CD4-positive, alpha-beta memory T cell (primary cell): ENCODE data around the gene GPR65. TPM values are rescaled to one million over a fixed set of nuclear protein-coding genes. Genes with fewer than 3 reads are reported as not detected.
"Not testable (repeated sequence)": the region's sequence is repeated elsewhere in the genome, so short reads cannot be mapped to it uniquely, and the experiment has no call there.

Experiments used
- CTCF ChIA-PET: fragments of 350-600 bp; sonication (Branson Sonifier 250); formaldehyde crosslinking; loops from one replicate; lab custom pipeline; 2021; ENCODE audit warnings: inconsistent platforms; ENCODE audit not compliant: partially characterized antibody; lab: Charles Lee
- POLR2A ChIA-PET: fragments of 350-600 bp; sonication (Branson Sonifier 250); formaldehyde crosslinking; loops from one replicate; lab custom pipeline; 2021; ENCODE audit not compliant: partially characterized antibody; lab: Charles Lee
- DNase-seq, 5 donors: peaks; one replicate each; pipeline versions ENCODE4 v3.0.0 to v3.0.0-alpha.2; 2020 to 2022; ENCODE audit warnings: mixed read lengths in 1 of 5
- H3K27ac ChIP-seq: one replicate; pipeline ENCODE4 v1.7.0; 2013; ENCODE audit warnings: low read depth, low read length
- H3K27me3 ChIP-seq: 2 replicates; pipeline ENCODE4 v1.7.0; 2013; ENCODE audit warnings: mild to moderate bottlenecking, low read length, moderate library complexity; ENCODE audit not compliant: insufficient read depth
- H3K36me3 ChIP-seq: 2 replicates; pipeline ENCODE4 v1.7.0; 2013; ENCODE audit warnings: mild to moderate bottlenecking, low read length, moderate library complexity; ENCODE audit not compliant: insufficient read depth
- H3K4me1 ChIP-seq: 2 replicates; pipeline ENCODE4 v1.7.0; 2013; ENCODE audit warnings: mild to moderate bottlenecking, low read length, moderate library complexity; ENCODE audit not compliant: insufficient read depth
- H3K4me3 ChIP-seq, 2 donors: one replicate each; pipeline ENCODE4 v1.7.0; 2013; ENCODE audit warnings: low read length in 2 of 2, mild to moderate bottlenecking in 1 of 2
- H3K9me3 ChIP-seq, 2 donors: one replicate each; pipeline ENCODE4 v1.7.0; 2013; ENCODE audit warnings: low read length in 2 of 2, control low read depth in 1 of 2; ENCODE audit not compliant: control insufficient read depth in 1 of 2
- H3K27ac Mint-ChIP-seq, 7 donors: one replicate each; pipeline ENCODE4 v1.8.0; 2020 to 2021; ENCODE audit warnings: mixed read lengths in 7 of 7, mild to moderate bottlenecking in 6 of 7, inconsistent platforms in 3 of 7, moderate library complexity in 3 of 7
- H3K27me3 Mint-ChIP-seq, 2 donors: one replicate each; pipeline ENCODE4 v1.8.0; 2020 to 2021; ENCODE audit warnings: mixed read lengths in 2 of 2
- H3K36me3 Mint-ChIP-seq, 2 donors: one replicate each; pipeline ENCODE4 v1.8.0; 2020 to 2021; ENCODE audit warnings: mixed read lengths in 2 of 2, inconsistent platforms in 1 of 2, mild to moderate bottlenecking in 1 of 2
- H3K4me1 Mint-ChIP-seq, 4 donors: one replicate each; pipeline ENCODE4 v1.8.0; 2020 to 2021; ENCODE audit warnings: mixed read lengths in 4 of 4, mild to moderate bottlenecking in 1 of 4
- H3K4me3 Mint-ChIP-seq, 8 donors: one replicate each; pipeline ENCODE4 v1.8.0; 2020 to 2021; ENCODE audit warnings: mixed read lengths in 8 of 8, mild to moderate bottlenecking in 7 of 8, moderate library complexity in 6 of 8, inconsistent platforms in 3 of 8
- H3K9me3 Mint-ChIP-seq, 8 donors: one replicate each; pipeline ENCODE4 v1.8.0; 2020 to 2021; ENCODE audit warnings: mixed read lengths in 8 of 8, mild to moderate bottlenecking in 5 of 8, inconsistent platforms in 3 of 8, moderate library complexity in 1 of 8
- intact Hi-C: fragments of 100-400 bp; cut with micrococcal nuclease; formaldehyde crosslinking; loops from one replicate; pipeline ENCODE4 v1.15.1; 2023
- polyA plus RNA-seq, 2 donors: library from polyadenylated mRNA; unstranded; fragments of 300-500 nt; fragmentation: Illumina TruSeq; gene quantifications; one replicate each; pipeline ENCODE4 v1.2.3, GENCODE V29; 2021
- total RNA-seq, 2 experiments: library from RNA; stranded (reverse); gene quantifications; one replicate each; pipeline ENCODE4 v1.2.3, GENCODE V29; 2021

GPR65 gene
- total and polyA plus RNA-seq, 4 experiments from 2014 or later: 14.2 to 35.0 (median 20.8) TPM

GRCh38 chr14:88017535-88017934 lies 12.6 kb downstream of the GPR65 start:
- H3K4me3 Mint-ChIP-seq: peak overlapping the region in 1 of 8 donors; percentile 9
- H3K27me3 ChIP-seq: no peaks in the 10 kb centered on the region
- H3K9me3 Mint-ChIP-seq: peaks cover 0 to 4% (median 0%) of the 10 kb centered on the region in 8 donors
- H3K27me3 Mint-ChIP-seq: no peaks in the 10 kb centered on the region
- peak overlapping the region in 4 of 7 donors; percentile 12 to 78 (median 64) for H3K27ac Mint-ChIP-seq
- peaks cover 30 to 38% of the 10 kb centered on the region in 2 donors for H3K36me3 Mint-ChIP-seq
- H3K9me3 ChIP-seq: no peaks in the 10 kb centered on the region
- ChIA-PET CTCF (interaction anchor here (1.1 to 7.4 kb wide), 4 partner anchors 9 to 152 kb away, joined by 4 to 52 read pairs (median 13); no protein-coding TSS in a partner anchor), POLR2A (interaction anchor here (1.2 to 1.8 kb wide), 5 partner anchors 9 to 66 kb away, joined by 3 to 8 read pairs (median 4); no protein-coding TSS in a partner anchor)
- no peaks in the 10 kb centered on the region for H3K36me3 ChIP-seq
- DNase-seq: no peak
- peaks cover 38% of the 10 kb centered on the region for H3K4me1 ChIP-seq
- H3K4me1 Mint-ChIP-seq: peaks cover 31 to 66% (median 49%) of the 10 kb centered on the region in 4 donors
- intact Hi-C loops: no loop called here
- H3K4me3 ChIP-seq: no peak overlapping the region
- H3K27ac ChIP-seq: no peak overlapping the region

- POLR2A ChIA-PET: no interaction called here
- Mint-ChIP-seq H3K4me3 (peak overlapping the region in 7 of 8 donors; percentile 25 to 74 (median 50)), H3K27ac (peak overlapping the region; percentile 47 to 91 (median 84)), H3K36me3 (peaks cover 2 to 5% of the 10 kb centered on the region in 2 donors), H3K27me3 (no peaks in the 10 kb centered on the region), H3K4me1 (peaks cover 55 to 84% (median 73%) of the 10 kb centered on the region in 4 donors), H3K9me3 (peaks cover 0 to 4% (median 0%) of the 10 kb centered on the region in 8 donors)
- Histone ChIP-seq H3K4me3 (no peak overlapping the region), H3K4me1 (peaks cover 70% of the 10 kb centered on the region), H3K27ac (no peak overlapping the region), H3K36me3 (no peaks in the 10 kb centered on the region), H3K27me3 (no peaks in the 10 kb centered on the region), H3K9me3 (no peaks in the 10 kb centered on the region)
- CTCF ChIA-PET: no interaction called here
- intact Hi-C loops: loop anchor here (1.0 to 2.0 kb wide), 2 partner anchors 17 to 31 kb away; partner anchors contain the start of gene GALC
- peak in 4 of 5 donors; percentile 20 to 39 (median 34) for DNase-seq
Observed at GRCh38 chr14:88023658-88024187, 18.8 kb downstream of the GPR65 start.

- CTCF ChIA-PET, H3K27me3 ChIP-seq, H3K9me3 Mint-ChIP-seq, H3K36me3 Mint-ChIP-seq, H3K4me3 ChIP-seq, H3K27me3 Mint-ChIP-seq, H3K36me3 ChIP-seq, H3K27ac ChIP-seq, DNase-seq, H3K9me3 ChIP-seq, intact Hi-C loops, POLR2A ChIA-PET: not testable (repeated sequence)
- Mint-ChIP-seq H3K27ac (peak overlapping the region in 6 of 7 donors; percentile 47 to 91 (median 81)), H3K4me1 (peaks cover 56 to 87% (median 74%) of the 10 kb centered on the region in 4 donors), H3K4me3 (peak overlapping the region in 3 of 8 donors; percentile 19 to 64 (median 50))
- peaks cover 73% of the 10 kb centered on the region for H3K4me1 ChIP-seq
Observed at GRCh38 chr14:88024252-88025086, 19.5 kb downstream of the GPR65 start.

GRCh38 chr14:88025313-88025712 lies 20.4 kb downstream of the GPR65 start:
- no peaks in the 10 kb centered on the region for H3K36me3 ChIP-seq
- H3K4me3 ChIP-seq: no peak overlapping the region
- H3K4me1 ChIP-seq: peaks cover 73% of the 10 kb centered on the region
- intact Hi-C loops: no loop called here
- Mint-ChIP-seq H3K9me3 (peaks cover 0 to 5% (median 0%) of the 10 kb centered on the region in 8 donors), H3K36me3 (peaks cover 0 to 8% of the 10 kb centered on the region in 2 donors), H3K4me1 (peaks cover 58 to 87% (median 74%) of the 10 kb centered on the region in 4 donors), H3K4me3 (peak overlapping the region in 2 of 8 donors; percentile 46 to 51), H3K27me3 (no peaks in the 10 kb centered on the region), H3K27ac (peak overlapping the region in 5 of 7 donors; percentile 5 to 84 (median 66))
- no peaks in the 10 kb centered on the region for H3K27me3 ChIP-seq
- DNase-seq: no peak
- CTCF ChIA-PET: interaction anchor here (1.9 kb wide), 1 partner anchor 11 kb away, joined by 9 read pairs; no protein-coding TSS in a partner anchor
- POLR2A ChIA-PET: interaction anchor here (2.0 to 2.4 kb wide), 3 partner anchors 8 to 32 kb away, joined by 8 to 18 read pairs (median 14); partner anchors contain the start of genes GALC and GPR65
- H3K27ac ChIP-seq: no peak overlapping the region
- no peaks in the 10 kb centered on the region for H3K9me3 ChIP-seq

- peak in 4 of 5 donors; percentile 28 to 52 (median 31) for DNase-seq
- Mint-ChIP-seq H3K9me3 (peaks cover 0 to 3% (median 0%) of the 10 kb centered on the region in 8 donors), H3K36me3 (peaks cover 0 to 3% of the 10 kb centered on the region in 2 donors), H3K4me1 (peaks cover 58 to 89% (median 77%) of the 10 kb centered on the region in 4 donors), H3K4me3 (peak overlapping the region; percentile 36 to 88 (median 78)), H3K27ac (peak overlapping the region; percentile 38 to 97 (median 89)), H3K27me3 (no peaks in the 10 kb centered on the region)
- POLR2A ChIA-PET: interaction anchor here (1.0 to 2.4 kb wide), 7 partner anchors 10 to 75 kb away, joined by 3 to 18 read pairs (median 8); partner anchors contain the start of genes GALC and GPR65
- Histone ChIP-seq H3K27ac (no peak overlapping the region), H3K4me1 (peaks cover 74% of the 10 kb centered on the region), H3K4me3 (peak overlapping the region; percentile 4 to 15), H3K27me3 (no peaks in the 10 kb centered on the region), H3K36me3 (no peaks in the 10 kb centered on the region), H3K9me3 (no peaks in the 10 kb centered on the region)
- CTCF ChIA-PET: interaction anchor here (0.9 to 1.9 kb wide), 5 partner anchors 9 to 142 kb away, joined by 3 to 9 read pairs (median 4); no protein-coding TSS in a partner anchor
- intact Hi-C loops: no loop called here
Observed at GRCh38 chr14:88026890-88027289, 22.0 kb downstream of the GPR65 start.

GRCh38 chr14:88029500-88029899 lies 24.6 kb downstream of the GPR65 start:
- H3K36me3 Mint-ChIP-seq: peaks cover 0 to 3% of the 10 kb centered on the region in 2 donors
- no peak for DNase-seq
- peak overlapping the region in 2 of 8 donors; percentile 25 to 31 for H3K4me3 Mint-ChIP-seq
- ChIA-PET POLR2A (interaction anchor here (0.9 to 2.0 kb wide), 6 partner anchors 10 to 108 kb away, joined by 3 to 11 read pairs (median 6); partner anchors contain the start of genes GALC and GPR65), CTCF (interaction anchor here (1.4 to 2.8 kb wide), 4 partner anchors 15 to 84 kb away, joined by 3 to 13 read pairs (median 8); partner anchors contain the start of gene GALC)
- H3K4me1 Mint-ChIP-seq: peaks cover 46 to 68% (median 58%) of the 10 kb centered on the region in 4 donors
- Histone ChIP-seq H3K27ac (no peak overlapping the region), H3K4me3 (no peak overlapping the region), H3K9me3 (no peaks in the 10 kb centered on the region), H3K36me3 (no peaks in the 10 kb centered on the region), H3K27me3 (no peaks in the 10 kb centered on the region), H3K4me1 (peaks cover 56% of the 10 kb centered on the region)
- intact Hi-C loops: no loop called here
- peaks cover 0 to 3% (median 0%) of the 10 kb centered on the region in 8 donors for H3K9me3 Mint-ChIP-seq
- H3K27ac Mint-ChIP-seq: peak overlapping the region in 5 of 7 donors; percentile 67 to 81 (median 73)
- H3K27me3 Mint-ChIP-seq: no peaks in the 10 kb centered on the region
